GM12865 (cell line): Measurements from ENCODE around the gene CNN2.

Experiments used
- DNase-seq: peaks from one replicate; pipeline ENCODE4 v3.0.0; 2010; ENCODE audit warnings: low read depth
- H3K4me3 ChIP-seq: 2 replicates; pipeline ENCODE4 v1.5.1; 2011; ENCODE audit warnings: mild to moderate bottlenecking, low read depth, low read length, control low read depth
- CTCF ChIP-seq: IDR thresholded peaks from 2 replicates; pipeline ENCODE4 v1.5.1; 2011; ENCODE audit warnings: low read length, control low read depth, low read depth, inconsistent platforms; ENCODE audit not compliant: insufficient read depth; ENCODE audit errors: missing control alignments

CNN2 gene

GRCh38 chr19:1065606-1066109 lies 39.2 kb downstream of the CNN2 start:
- TF ChIP-seq CTCF, result no peak
- DNase-seq, result peak; percentile 17
- H3K4me3 ChIP-seq, result no peak overlapping the region

- TF ChIP-seq CTCF, result no peak
- DNase-seq, result no peak
- peak overlapping the region; percentile 61 for H3K4me3 ChIP-seq
Observed at GRCh38 chr19:1066251-1066747, 39.9 kb downstream of the CNN2 start.

- no peak for TF ChIP-seq CTCF
- H3K4me3 ChIP-seq, result peak within 1 kb of the TSS; percentile 61
- DNase-seq, result peak; percentile 88
Observed at GRCh38 chr19:1066748-1067340, 40.4 kb downstream of the CNN2 start, which contains the start of gene ARHGAP45. ARHGAP45 (plus strand) TSS chr19:1067167; CDS start chr19:1067406, 239 bp downstream.

GRCh38 chr19:1067341-1067957 lies 41.0 kb downstream of the CNN2 start:
- peak overlapping the region; percentile 61 for H3K4me3 ChIP-seq
- peak; percentile 42 for DNase-seq
- no peak for TF ChIP-seq CTCF

- peak overlapping the region; percentile 61 for H3K4me3 ChIP-seq
- DNase-seq, result peak; percentile 75
Observed at GRCh38 chr19:1068009-1069001, 41.9 kb downstream of the CNN2 start.

More at GRCh38 chr19:1068009-1069001, 41.9 kb downstream of the CNN2 start:
- TF ChIP-seq CTCF, result no peak
